Effector CD8-positive, alpha-beta T cell (primary cell): ENCODE results near the gene PLS1.
"Not testable (repeated sequence)": the region's sequence is repeated elsewhere in the genome, so short reads cannot be mapped to it uniquely, and the experiment has no call there.

Source experiments
- DNase-seq: peaks from one replicate; lab custom pipeline; 2025; lab: John Stamatoyannopoulos, UW
- total RNA-seq, 4 experiments: gene quantifications; one replicate each; lab custom pipeline; 2026; lab: John Stamatoyannopoulos, UW

PLS1 gene
- total RNA-seq, result 4.4 to 6.6 (median 5.4) reads per million in 4 experiments

- peak; percentile 75 for DNase-seq
Measured at GRCh38 chr3:142595951-142596725, at the start of gene PLS1. PLS1 (plus strand) TSS chr3:142596393; CDS start chr3:142664238, 67,845 bp downstream.

- no peak for DNase-seq
Measured at GRCh38 chr3:142549986-142550385, 46.2 kb upstream of the PLS1 start.

- not testable (repeated sequence) for DNase-seq
Measured at GRCh38 chr3:142552579-142552978, 43.6 kb upstream of the PLS1 start.

GRCh38 chr3:142553741-142554140, 42.5 kb upstream of the PLS1 start:
- no peak for DNase-seq

GRCh38 chr3:142560118-142560517, 36.1 kb upstream of the PLS1 start:
- no peak for DNase-seq

- no peak for DNase-seq
Measured at GRCh38 chr3:142563496-142563997, 32.6 kb upstream of the PLS1 start.

- DNase-seq, result no peak
Measured at GRCh38 chr3:142566096-142566495, 30.1 kb upstream of the PLS1 start.

GRCh38 chr3:142568393-142569017, 27.7 kb upstream of the PLS1 start:
- no peak for DNase-seq

- not testable (repeated sequence) for DNase-seq
Measured at GRCh38 chr3:142569422-142569821, 26.8 kb upstream of the PLS1 start.

GRCh38 chr3:142574223-142574622, 22.0 kb upstream of the PLS1 start:
- DNase-seq, result not testable (repeated sequence)

- DNase-seq, result no peak
Measured at GRCh38 chr3:142574665-142575064, 21.5 kb upstream of the PLS1 start.

- no peak for DNase-seq
Measured at GRCh38 chr3:142576792-142577191, 19.4 kb upstream of the PLS1 start.

- DNase-seq, result no peak
Measured at GRCh38 chr3:142577696-142578328, 18.4 kb upstream of the PLS1 start.

GRCh38 chr3:142578329-142579223, 17.6 kb upstream of the PLS1 start, which contains the start of gene ATR:
ATR (minus strand) TSS chr3:142578733; CDS start chr3:142578704, 29 bp downstream.
- DNase-seq, result peak; percentile 87

GRCh38 chr3:142580061-142580423, 16.2 kb upstream of the PLS1 start:
- no peak for DNase-seq

- DNase-seq, result not testable (repeated sequence)
Measured at GRCh38 chr3:142581070-142581469, 15.1 kb upstream of the PLS1 start.

- no peak for DNase-seq
Measured at GRCh38 chr3:142586803-142587406, 9.3 kb upstream of the PLS1 start.

GRCh38 chr3:142588703-142589102, 7.5 kb upstream of the PLS1 start:
- DNase-seq, result no peak

GRCh38 chr3:142592268-142592667, 3.9 kb upstream of the PLS1 start:
- not testable (repeated sequence) for DNase-seq

GRCh38 chr3:142595141-142595540, 1.1 kb upstream of the PLS1 start:
- no peak for DNase-seq

- DNase-seq, result no peak
Measured at GRCh38 chr3:142595581-142595950, 627 bp upstream of the PLS1 start.
